Tibial artery (tissue), 4 donors: ENCODE data around the gene IFT27.

Experiments
- DNase-seq, 2 donors: peaks; one replicate each; pipeline ENCODE4 v3.0.0-alpha.2; 2019
- H3K27ac ChIP-seq, 2 donors: fragments of 200-600 bp; sonication (generic) in 1 of 2; 1 replicate in 1 of 2; 2 replicates in 1 of 2; pipeline ENCODE4 v1.5.1; 2018 to 2019; ENCODE audit warnings: mild to moderate bottlenecking in 1 of 2
- H3K27me3 ChIP-seq, 2 donors: fragments of 200-600 bp; sonication (generic) in 1 of 2; one replicate each; pipeline versions ENCODE4 v1.5.1 to v1.6.0; 2016 to 2019
- H3K36me3 ChIP-seq, 3 donors: fragments of 200-600 bp; sonication (generic) in 2 of 3; one replicate each; pipeline ENCODE4 v1.5.1; 2016 to 2019; ENCODE audit warnings: mild to moderate bottlenecking in 2 of 3
- H3K4me1 ChIP-seq, 4 donors: fragments of 200-600 bp; sonication (generic) in 2 of 4; 1 replicate in 3 of 4; 2 replicates in 1 of 4; pipeline ENCODE4 v1.5.1; 2016 to 2019
- H3K4me3 ChIP-seq, 2 donors: fragments of 200-600 bp; sonication (generic) in 1 of 2; 1 replicate in 1 of 2; 2 replicates in 1 of 2; pipeline ENCODE4 v1.5.1; 2018 to 2019; ENCODE audit warnings: mild to moderate bottlenecking in 2 of 2
- H3K9me3 ChIP-seq, 3 donors: fragments of 200-600 bp; sonication (generic) in 1 of 3; one replicate each; pipeline ENCODE4 v1.5.1; 2016 to 2019
- intact Hi-C: fragments of 100-400 bp; cut with DNase I; formaldehyde crosslinking; loops from one replicate; pipeline ENCODE4 v1.15.0; 2023; ENCODE audit warnings: low total_unique reads
- TF ChIP-seq, protein P1 (sequence below), 2 experiments: fragments of 200-600 bp in 1 of 2; fragments of 450-650 bp in 1 of 2; IDR thresholded peaks; one replicate each; pipeline ENCODE4 v1.5.1; 2017 to 2019; ENCODE audit warnings: antibody characterized with exemption in 2 of 2, mild to moderate bottlenecking in 1 of 2, moderate library complexity in 1 of 2

The IFT27 gene

DNA sequence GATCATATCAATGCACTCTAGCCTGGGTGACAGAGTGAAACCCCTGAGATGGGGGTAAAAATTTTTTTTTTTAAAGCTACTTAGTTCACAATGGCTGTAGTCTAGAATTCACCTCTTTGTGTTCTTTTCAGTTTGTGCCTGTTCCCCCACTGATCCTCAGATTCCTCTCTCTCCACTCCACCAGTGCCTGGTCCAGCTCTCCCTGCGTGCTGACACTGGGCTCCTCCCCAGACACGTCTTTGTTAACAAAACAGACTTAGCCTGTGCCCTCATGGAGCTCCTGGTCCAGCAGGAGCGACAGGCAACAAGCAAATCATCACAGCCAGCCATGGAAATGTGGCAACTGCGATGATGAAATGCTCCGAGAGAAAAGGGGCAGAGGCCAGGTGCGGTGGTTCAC, 34.0 kb downstream of the IFT27 start:
- DNase-seq: no peak
- TF ChIP-seq, protein P1, sequence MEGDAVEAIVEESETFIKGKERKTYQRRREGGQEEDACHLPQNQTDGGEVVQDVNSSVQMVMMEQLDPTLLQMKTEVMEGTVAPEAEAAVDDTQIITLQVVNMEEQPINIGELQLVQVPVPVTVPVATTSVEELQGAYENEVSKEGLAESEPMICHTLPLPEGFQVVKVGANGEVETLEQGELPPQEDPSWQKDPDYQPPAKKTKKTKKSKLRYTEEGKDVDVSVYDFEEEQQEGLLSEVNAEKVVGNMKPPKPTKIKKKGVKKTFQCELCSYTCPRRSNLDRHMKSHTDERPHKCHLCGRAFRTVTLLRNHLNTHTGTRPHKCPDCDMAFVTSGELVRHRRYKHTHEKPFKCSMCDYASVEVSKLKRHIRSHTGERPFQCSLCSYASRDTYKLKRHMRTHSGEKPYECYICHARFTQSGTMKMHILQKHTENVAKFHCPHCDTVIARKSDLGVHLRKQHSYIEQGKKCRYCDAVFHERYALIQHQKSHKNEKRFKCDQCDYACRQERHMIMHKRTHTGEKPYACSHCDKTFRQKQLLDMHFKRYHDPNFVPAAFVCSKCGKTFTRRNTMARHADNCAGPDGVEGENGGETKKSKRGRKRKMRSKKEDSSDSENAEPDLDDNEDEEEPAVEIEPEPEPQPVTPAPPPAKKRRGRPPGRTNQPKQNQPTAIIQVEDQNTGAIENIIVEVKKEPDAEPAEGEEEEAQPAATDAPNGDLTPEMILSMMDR (IDR thresholded peaks at IDR 0.05): no peak
- intact Hi-C loops: no loop called here
- no peak overlapping the region for H3K4me3 ChIP-seq
- no peak overlapping the region for H3K27ac ChIP-seq
- H3K36me3 ChIP-seq: no peaks in the 10 kb centered on the region
- no peaks in the 10 kb centered on the region for H3K4me1 ChIP-seq
- peaks cover 0 to 12% (median 6%) of the 10 kb centered on the region in 3 donors for H3K9me3 ChIP-seq
- peaks cover 0 to 52% of the 10 kb centered on the region in 2 donors for H3K27me3 ChIP-seq

DNA sequence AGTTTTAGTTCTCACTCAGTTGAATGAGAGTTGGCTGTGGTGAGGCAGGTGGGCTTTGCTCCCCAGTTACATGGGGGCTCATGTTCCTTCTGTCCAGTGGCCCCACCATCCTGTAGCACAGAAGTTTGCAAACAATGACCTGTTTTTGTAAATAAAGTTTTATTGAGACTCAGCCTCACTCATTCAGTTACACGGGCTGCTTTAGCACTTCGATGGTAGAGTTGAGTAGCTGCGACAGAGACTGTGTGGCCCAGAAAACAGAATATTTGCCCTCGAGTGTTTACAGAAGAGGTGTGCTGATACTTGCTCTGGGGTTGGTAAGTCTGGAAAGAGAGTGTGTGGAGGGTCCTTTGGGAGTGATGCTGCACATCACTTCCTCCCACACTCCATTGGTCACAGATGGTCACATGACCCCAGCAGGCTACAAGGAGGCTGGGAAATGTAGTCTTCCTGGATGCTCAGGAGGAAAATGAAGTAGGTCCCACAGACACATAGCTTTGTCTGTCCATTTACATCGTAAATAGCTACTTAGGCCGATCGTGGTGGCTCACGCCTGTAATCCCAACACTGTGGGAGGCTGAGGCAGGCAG, 34.6 kb downstream of the IFT27 start:
- H3K4me3 ChIP-seq: no peak overlapping the region
- TF ChIP-seq, protein P1 (IDR thresholded peaks at IDR 0.05): no peak
- peak in 1 of 2 donors; percentile 11 for DNase-seq
- H3K9me3 ChIP-seq: peaks cover 0 to 12% (median 6%) of the 10 kb centered on the region in 3 donors
- no peaks in the 10 kb centered on the region for H3K4me1 ChIP-seq
- no peak overlapping the region for H3K27ac ChIP-seq
- intact Hi-C loops: no loop called here
- no peaks in the 10 kb centered on the region for H3K36me3 ChIP-seq
- peaks cover 0 to 53% of the 10 kb centered on the region in 2 donors for H3K27me3 ChIP-seq

DNA sequence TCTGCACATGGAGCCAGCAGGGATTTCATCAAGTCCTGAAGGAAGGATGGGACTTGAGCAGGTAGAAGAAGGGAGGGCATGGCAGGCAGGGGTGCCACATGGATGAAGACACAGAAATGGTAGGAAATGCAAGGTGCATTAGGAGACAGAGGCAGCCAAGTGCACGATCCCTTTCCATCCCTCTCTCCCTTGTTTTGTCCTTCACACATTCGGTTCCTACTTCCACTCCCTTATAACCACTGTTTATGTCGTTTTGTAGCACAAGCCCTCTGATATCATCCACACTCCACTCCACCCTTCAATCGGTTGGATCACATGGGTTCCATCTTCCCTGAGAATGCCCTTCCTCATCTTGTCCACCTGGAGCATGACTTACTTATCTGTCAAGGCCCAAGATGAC, 35.2 kb downstream of the IFT27 start:
- no peak overlapping the region for H3K4me3 ChIP-seq
- H3K27ac ChIP-seq: no peak overlapping the region
- peaks cover 0 to 51% of the 10 kb centered on the region in 2 donors for H3K27me3 ChIP-seq
- intact Hi-C loops: no loop called here
- H3K9me3 ChIP-seq: peaks cover 0 to 12% (median 6%) of the 10 kb centered on the region in 3 donors
- TF ChIP-seq, protein P1 (IDR thresholded peaks at IDR 0.05): no peak
- H3K4me1 ChIP-seq: no peaks in the 10 kb centered on the region
- DNase-seq: peak in 1 of 2 donors; percentile 4
- no peaks in the 10 kb centered on the region for H3K36me3 ChIP-seq

DNA sequence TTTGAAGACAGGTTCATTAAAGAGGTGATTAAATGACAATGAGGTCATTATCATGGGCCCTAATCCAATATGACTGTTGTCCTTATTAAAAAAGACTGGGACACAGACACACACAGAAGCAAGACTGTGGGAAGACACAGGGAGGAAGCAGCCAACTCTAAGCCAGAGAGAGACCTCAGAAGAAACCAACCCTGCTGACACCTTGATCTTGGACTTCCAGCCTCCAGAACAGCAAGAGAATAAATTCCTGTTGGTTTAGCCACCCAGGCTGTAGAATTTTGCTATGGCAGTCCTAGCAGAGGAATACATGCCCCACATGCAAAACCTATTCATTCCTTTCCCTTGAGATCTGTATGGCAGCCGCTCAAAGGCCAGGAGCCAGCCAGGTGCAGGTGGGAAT, 36.7 kb downstream of the IFT27 start:
- no peak overlapping the region for H3K4me3 ChIP-seq

DNA sequence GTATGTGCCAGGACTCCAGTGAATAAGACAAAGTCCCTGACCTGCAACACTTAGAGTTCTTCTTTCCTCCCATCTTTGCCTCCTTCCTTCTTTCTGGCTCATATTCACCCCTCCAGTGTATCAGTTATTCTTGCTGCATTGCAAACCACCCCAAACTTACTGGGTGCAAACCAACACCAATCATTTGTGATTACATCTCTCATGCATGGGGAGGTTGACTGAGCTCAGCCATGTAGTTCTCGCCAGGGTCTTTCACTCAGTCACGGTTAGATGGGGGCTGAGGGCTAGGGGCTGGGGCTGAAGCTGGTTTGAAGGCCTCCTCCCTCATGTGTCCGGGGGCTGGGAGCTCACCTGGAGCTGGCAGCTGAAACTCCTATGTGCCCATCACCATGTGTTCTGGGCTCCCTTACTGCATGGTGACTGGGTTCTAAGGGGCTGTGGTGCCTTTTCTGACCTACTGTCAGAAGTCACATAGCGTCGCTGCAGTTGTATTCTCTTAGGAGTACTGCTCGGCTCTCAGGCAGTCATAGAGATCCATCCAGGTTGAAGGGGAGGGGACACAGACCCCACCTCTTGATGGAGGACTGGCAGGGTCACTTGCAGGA, 37.4 kb downstream of the IFT27 start:
- Histone ChIP-seq H3K9me3 (peaks cover 0 to 12% (median 6%) of the 10 kb centered on the region in 3 donors), H3K36me3 (no peaks in the 10 kb centered on the region), H3K27ac (no peak overlapping the region), H3K4me1 (no peaks in the 10 kb centered on the region), H3K27me3 (peaks cover 0 to 34% of the 10 kb centered on the region in 2 donors), H3K4me3 (no peak overlapping the region)
- TF ChIP-seq, protein P1 (IDR thresholded peaks at IDR 0.05): no peak
- no peak for DNase-seq
- intact Hi-C loops: no loop called here

More for the DNA sequence above, 36.7 kb downstream of the IFT27 start:
- H3K36me3 ChIP-seq: no peaks in the 10 kb centered on the region
- H3K9me3 ChIP-seq: peaks cover 0 to 12% (median 6%) of the 10 kb centered on the region in 3 donors
- intact Hi-C loops: no loop called here
- no peak for DNase-seq
- H3K4me1 ChIP-seq: no peaks in the 10 kb centered on the region
- TF ChIP-seq, protein P1 (IDR thresholded peaks at IDR 0.05): no peak
- peaks cover 0 to 41% of the 10 kb centered on the region in 2 donors for H3K27me3 ChIP-seq
- no peak overlapping the region for H3K27ac ChIP-seq
